Thoracic aorta (tissue), 2 donors: ENCODE data around the gene ZNF674. TPM values are rescaled to one million over a fixed set of nuclear protein-coding genes. Genes with fewer than 3 reads are reported as not detected.

Source experiments
- ATAC-seq: fragments of 150-250 bp; one replicate; pipeline ENCODE4 v1.8.0; 2017; ENCODE audit warnings: low read depth; ENCODE audit not compliant: insufficient number of reproducible peaks, low FRiP score
- DNase-seq: peaks from one replicate; pipeline ENCODE4 v3.0.0-alpha.2; 2020; ENCODE audit warnings: low spot score
- H3K27ac ChIP-seq, 2 donors: fragments of 200-600 bp; sonication (generic); 1 replicate in 1 of 2; 2 replicates in 1 of 2; pipeline ENCODE4 v1.5.1; 2016; ENCODE audit warnings: mild to moderate bottlenecking in 2 of 2, moderate library complexity in 2 of 2
- H3K27me3 ChIP-seq: fragments of 200-600 bp; sonication (generic); replicated peaks from 2 replicates; pipeline ENCODE4 v1.6.0; 2016; ENCODE audit warnings: mild to moderate bottlenecking; ENCODE audit not compliant: insufficient read depth
- H3K36me3 ChIP-seq: fragments of 200-600 bp; sonication (generic); one replicate; pipeline ENCODE4 v1.5.1; 2016
- H3K4me1 ChIP-seq, 2 donors: fragments of 200-600 bp; sonication (generic); 1 replicate in 1 of 2; 2 replicates in 1 of 2; pipeline versions ENCODE4 v1.5.1 to v1.6.0; 2016; ENCODE audit warnings: low read depth in 2 of 2, mild to moderate bottlenecking in 1 of 2; ENCODE audit not compliant: control insufficient read depth in 1 of 2
- H3K4me3 ChIP-seq: fragments of 200-600 bp; sonication (generic); 2 replicates; pipeline ENCODE4 v1.5.1; 2016; ENCODE audit warnings: mild to moderate bottlenecking
- H3K9me3 ChIP-seq: fragments of 200-600 bp; sonication (generic); 2 replicates; pipeline ENCODE4 v1.5.1; 2016
- CTCF ChIP-seq: fragments of 200-600 bp; sonication (generic); IDR thresholded peaks from one replicate; pipeline ENCODE4 v1.5.1; 2019; ENCODE audit warnings: antibody characterized with exemption
- total RNA-seq, 2 donors: library from RNA; depleted of rRNA; stranded (reverse); fragments of >200 nt; gene quantifications; one replicate each; pipeline versions ENCODE4 v1.1.0 to v1.2.3, GENCODE V29; 2016

The ZNF674 gene
- total RNA-seq, 2 donors from 2014 or later, result 8.1 to 15.6 TPM

- ATAC-seq (no peak), DNase-seq (no peak)
- H3K4me1 ChIP-seq, result peaks cover 0 to 4% of the 10 kb centered on the region in 2 donors
- peak overlapping the region in 1 of 2 donors; percentile 70 for H3K27ac ChIP-seq
- peak overlapping the region; percentile 80 for H3K4me3 ChIP-seq
- H3K9me3 ChIP-seq, result no peaks in the 10 kb centered on the region
- H3K36me3 ChIP-seq, result no peaks in the 10 kb centered on the region
- TF ChIP-seq CTCF, result no peak
- no peaks in the 10 kb centered on the region for H3K27me3 ChIP-seq
Measured at GRCh38 chrX:46573892-46574773, 28.9 kb upstream of the ZNF674 start.

DNA sequence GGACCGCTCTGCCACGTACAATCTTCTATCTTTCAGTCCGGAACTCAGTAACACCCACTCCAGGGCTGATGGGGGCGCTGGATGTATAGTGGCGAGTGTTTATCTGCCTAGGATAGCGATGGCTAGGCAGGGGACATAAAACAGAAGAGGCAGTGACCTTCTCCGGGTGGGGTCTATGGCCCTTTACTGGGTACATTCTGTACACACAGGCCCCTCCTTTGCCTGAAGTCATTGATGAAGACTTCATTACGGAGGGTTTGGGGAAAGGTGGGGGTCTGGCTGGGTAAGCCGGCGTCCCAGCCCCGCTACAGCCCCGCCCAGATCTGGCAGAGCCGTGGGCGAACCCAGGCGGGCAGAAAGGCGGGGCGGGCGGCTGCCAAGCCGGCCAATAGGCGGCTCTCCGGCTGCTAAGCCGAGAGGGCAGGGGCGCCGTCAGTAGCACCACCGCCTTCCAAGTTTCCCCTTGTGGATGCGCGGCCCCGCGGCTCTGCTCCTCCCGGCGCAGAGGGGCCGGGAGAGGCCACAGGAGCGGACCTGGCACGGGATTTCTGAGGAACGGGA is 28.2 kb upstream of the ZNF674 start, which contains the start of gene CHST7:
CHST7 (plus strand) TSS at position 435 of the 561 bp plus-strand sequence. CDS start 167 bp downstream, outside the sequence.
- no peaks in the 10 kb centered on the region for H3K36me3 ChIP-seq
- TF ChIP-seq CTCF, result no peak
- H3K27me3 ChIP-seq, result no peaks in the 10 kb centered on the region
- H3K4me3 ChIP-seq, result peak within 1 kb of the TSS; percentile 80
- peak within 1 kb of the TSS; percentile 47 to 70 for H3K27ac ChIP-seq
- H3K4me1 ChIP-seq, result peaks cover 0 to 4% of the 10 kb centered on the region in 2 donors
- DNase-seq (peak; percentile 6), ATAC-seq (peak; percentile 26)
- no peaks in the 10 kb centered on the region for H3K9me3 ChIP-seq

DNA sequence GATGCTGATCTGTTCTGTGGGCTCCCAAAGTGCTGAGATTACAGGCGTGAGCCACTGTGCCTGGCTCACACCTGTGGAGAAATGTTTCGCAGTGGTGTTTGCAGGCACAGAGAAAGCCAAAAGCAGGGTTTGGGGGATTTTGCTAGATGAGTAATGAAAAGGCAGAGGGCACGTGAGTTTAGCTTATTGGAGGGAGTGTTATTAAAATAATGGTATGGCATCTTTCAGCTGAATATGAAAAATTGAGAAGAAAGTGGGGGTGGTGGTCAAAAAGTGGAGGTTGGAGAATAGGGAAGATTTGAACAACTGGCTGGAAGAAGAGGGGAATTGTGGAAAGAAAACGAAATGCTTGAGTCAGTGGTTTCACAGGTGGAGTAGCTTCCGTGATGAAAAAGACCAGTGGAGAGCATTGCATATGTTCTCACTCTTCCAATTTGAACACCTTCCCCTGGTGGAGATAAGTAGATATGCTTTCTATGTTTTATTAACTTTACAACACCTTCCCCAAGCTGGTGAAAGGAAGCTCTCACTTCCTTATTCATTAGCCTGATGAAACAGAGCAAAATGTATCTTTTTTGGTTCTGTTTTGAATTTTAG is 27.2 kb upstream of the ZNF674 start:
- Histone ChIP-seq H3K9me3 (no peaks in the 10 kb centered on the region), H3K4me1 (peaks cover 0 to 4% of the 10 kb centered on the region in 2 donors), H3K27ac (no peak overlapping the region), H3K36me3 (no peaks in the 10 kb centered on the region), H3K27me3 (no peaks in the 10 kb centered on the region), H3K4me3 (no peak overlapping the region)
- ATAC-seq, result no peak
- TF ChIP-seq CTCF, result no peak
- DNase-seq, result no peak

GRCh38 chrX:46571423-46572339 is 26.5 kb upstream of the ZNF674 start:
- Histone ChIP-seq H3K4me1 (no peaks in the 10 kb centered on the region), H3K36me3 (no peaks in the 10 kb centered on the region), H3K27me3 (no peaks in the 10 kb centered on the region), H3K4me3 (no peak overlapping the region), H3K9me3 (no peaks in the 10 kb centered on the region), H3K27ac (no peak overlapping the region)
- ATAC-seq, result no peak
- TF ChIP-seq CTCF, result no peak
- DNase-seq, result no peak
